Epithelial cell of proximal tubule (primary cell): ENCODE results near the gene KCNJ12. TPM values are rescaled to one million over a fixed set of nuclear protein-coding genes. Genes with fewer than 3 reads are reported as not detected.

ENCODE experiments used
- DNase-seq: peaks from one replicate; pipeline ENCODE4 v3.0.0-alpha.2; 2011; ENCODE audit warnings: low read depth
- H3K4me3 ChIP-seq: 2 replicates; pipeline ENCODE4 v1.5.1; 2011; ENCODE audit warnings: low read depth, mild to moderate bottlenecking, low read length
- total RNA-seq: library from RNA; depleted of rRNA; stranded (reverse); fragments of >200 nt; gene quantifications from 2 replicates; pipeline ENCODE4 v1.2.3, GENCODE V29; 2015
- TF ChIP-seq, protein P1 (sequence below): conservative IDR thresholded peaks from 2 replicates; pipeline ENCODE4 v1.5.1; 2012; ENCODE audit warnings: low read depth, mild to moderate bottlenecking, low read length

Gene KCNJ12
- total RNA-seq, 1 donor from 2014 or later: 0.06 TPM

DNA sequence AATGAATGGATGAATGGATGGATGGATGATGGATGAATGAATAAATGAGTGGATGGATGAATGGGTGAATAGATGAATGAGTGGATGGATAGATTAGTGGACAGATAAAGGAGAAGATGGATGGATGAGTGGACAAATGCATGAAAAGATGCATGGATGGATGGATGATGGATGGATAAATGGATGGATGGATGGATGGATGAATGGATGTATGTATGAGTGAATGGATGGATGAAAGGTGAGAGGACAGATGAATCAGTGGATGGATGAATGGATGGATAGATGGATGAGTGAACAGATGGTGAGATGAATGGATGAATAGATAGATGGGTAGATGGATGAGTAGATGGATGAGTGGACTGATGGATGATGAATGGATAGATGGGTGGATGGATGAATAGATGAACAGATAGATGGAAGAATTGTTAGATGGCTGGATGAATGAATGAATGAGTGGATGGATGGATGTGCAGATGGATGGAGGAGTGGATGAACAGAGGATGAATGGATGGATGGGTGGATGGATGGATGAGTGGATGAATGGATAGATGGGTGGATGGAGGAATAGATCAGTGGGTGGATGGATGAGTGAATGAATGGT, 13.7 kb upstream of the KCNJ12 start:
- no peak overlapping the region for H3K4me3 ChIP-seq
- no peak for DNase-seq
- TF ChIP-seq, protein P1, sequence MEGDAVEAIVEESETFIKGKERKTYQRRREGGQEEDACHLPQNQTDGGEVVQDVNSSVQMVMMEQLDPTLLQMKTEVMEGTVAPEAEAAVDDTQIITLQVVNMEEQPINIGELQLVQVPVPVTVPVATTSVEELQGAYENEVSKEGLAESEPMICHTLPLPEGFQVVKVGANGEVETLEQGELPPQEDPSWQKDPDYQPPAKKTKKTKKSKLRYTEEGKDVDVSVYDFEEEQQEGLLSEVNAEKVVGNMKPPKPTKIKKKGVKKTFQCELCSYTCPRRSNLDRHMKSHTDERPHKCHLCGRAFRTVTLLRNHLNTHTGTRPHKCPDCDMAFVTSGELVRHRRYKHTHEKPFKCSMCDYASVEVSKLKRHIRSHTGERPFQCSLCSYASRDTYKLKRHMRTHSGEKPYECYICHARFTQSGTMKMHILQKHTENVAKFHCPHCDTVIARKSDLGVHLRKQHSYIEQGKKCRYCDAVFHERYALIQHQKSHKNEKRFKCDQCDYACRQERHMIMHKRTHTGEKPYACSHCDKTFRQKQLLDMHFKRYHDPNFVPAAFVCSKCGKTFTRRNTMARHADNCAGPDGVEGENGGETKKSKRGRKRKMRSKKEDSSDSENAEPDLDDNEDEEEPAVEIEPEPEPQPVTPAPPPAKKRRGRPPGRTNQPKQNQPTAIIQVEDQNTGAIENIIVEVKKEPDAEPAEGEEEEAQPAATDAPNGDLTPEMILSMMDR: no peak

DNA sequence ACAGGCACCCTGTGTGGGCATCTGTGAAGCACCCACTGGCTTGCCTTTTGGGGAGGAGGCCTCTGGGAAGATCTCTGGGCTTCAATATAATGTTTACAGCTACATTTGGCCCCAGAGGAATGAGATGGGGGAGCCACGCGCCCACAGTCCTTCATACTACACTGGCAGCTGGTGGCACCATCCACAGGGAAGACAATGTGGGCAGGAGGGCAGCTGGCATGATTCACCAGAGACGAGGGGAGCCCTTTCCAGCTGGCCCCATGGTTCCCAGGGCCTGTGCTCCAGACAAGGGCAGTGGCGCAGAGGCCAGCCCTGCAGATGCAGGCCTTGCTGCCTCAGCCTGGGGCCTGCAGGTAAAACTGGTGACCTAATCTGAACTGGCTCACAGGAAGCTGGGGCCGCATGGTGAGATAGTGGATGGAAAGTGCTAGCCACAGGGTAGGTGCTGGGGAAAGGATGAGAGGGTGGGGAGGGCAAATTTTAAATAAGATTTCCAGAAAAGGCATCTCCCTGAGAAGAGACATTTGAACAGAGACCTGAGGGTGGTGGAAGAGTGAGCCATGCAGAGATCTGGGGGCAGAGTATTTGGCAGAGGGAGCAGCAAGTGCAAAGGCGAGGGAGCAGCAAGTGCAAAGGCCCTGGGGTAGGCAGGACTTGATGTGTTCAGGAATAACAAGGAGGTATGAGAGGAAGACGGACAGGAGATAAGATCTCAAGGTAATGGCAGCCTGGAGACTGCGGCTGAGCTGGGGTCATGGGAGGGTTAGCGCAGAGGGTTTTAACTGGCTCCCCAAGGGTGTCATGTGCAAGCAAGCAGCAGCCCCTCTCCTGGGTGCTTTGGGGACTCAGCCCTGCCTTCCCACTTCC, 12.1 kb upstream of the KCNJ12 start:
- no peak for DNase-seq
- no peak overlapping the region for H3K4me3 ChIP-seq
- TF ChIP-seq, protein P1: no peak

DNA sequence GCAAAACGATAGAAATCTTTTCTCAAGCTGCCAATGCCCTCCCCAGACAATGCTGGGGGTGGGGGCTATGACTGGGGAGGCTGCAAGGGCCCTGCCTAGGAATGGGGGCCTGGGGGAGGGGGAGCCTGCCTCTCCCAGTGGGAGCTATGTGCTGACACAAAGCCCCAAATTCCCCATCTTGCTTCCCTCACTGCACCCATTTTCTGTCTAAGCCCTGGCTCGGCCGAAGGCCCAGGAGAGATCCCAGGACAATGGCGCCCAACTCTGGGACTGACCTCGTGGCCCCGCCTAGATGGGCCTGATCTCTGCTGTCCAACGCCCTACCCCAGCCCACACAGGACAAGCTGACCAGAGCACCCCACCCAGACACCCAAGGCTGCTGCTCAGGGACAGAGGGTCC, 11.1 kb upstream of the KCNJ12 start:
- DNase-seq: no peak
- TF ChIP-seq, protein P1: no peak
- H3K4me3 ChIP-seq: no peak overlapping the region

DNA sequence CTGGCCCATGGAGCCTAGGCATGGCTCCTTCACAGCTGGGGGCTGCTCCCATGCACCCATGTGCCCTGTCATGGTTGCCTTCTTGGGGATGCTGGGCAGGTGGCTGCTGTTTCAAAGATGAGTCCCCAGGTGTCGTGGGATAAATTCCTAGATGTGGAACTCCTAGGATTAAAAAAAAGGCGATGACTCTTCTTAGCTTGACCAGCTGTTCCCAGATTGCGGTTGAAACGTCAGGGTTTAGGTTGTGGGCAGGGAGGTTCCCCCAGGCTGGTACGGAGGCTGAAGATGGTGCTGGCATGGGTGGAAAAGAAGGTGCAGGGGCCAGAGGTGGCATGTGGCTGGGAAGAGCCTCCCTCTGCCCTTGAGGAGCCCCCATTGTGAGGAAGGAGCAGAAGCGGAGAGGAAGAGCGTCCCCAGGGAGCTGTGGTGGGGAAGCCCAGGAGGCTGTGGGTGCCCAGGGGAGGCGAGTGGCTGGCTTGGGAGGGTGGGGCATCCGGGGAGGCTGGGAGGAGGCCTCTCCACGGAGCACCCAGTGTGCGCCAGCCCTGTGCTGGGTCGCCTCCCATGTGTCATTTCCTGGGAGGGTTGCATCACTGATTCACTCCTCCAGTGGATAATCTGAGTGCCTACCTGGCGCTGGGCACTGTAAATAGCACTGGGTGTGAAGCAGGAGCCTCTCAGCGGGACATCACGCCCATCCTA, 7.5 kb upstream of the KCNJ12 start:
- DNase-seq: no peak
- no peak overlapping the region for H3K4me3 ChIP-seq
- TF ChIP-seq, protein P1: no peak

DNA sequence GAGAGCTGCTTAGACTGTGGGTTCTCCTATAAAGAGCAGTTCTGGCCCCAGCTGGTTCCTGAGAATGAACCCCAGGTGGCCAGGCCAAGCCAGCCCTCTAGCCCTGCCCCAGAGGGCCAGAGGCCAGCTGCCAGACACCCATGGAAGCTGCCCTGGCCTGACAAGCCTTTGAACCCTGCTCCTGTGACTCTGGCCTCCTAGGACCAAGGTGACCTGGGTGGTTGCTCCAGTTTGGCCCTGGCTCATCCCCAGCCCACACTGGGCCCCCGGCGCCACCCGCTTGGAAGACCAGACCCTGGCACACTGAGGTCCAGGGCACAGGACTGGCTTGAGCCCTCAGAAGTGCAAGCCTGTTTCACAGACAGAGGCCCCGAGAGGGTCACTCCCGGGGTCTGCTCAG, 6.8 kb upstream of the KCNJ12 start:
- DNase-seq: no peak
- H3K4me3 ChIP-seq: no peak overlapping the region
- TF ChIP-seq, protein P1: no peak

DNA sequence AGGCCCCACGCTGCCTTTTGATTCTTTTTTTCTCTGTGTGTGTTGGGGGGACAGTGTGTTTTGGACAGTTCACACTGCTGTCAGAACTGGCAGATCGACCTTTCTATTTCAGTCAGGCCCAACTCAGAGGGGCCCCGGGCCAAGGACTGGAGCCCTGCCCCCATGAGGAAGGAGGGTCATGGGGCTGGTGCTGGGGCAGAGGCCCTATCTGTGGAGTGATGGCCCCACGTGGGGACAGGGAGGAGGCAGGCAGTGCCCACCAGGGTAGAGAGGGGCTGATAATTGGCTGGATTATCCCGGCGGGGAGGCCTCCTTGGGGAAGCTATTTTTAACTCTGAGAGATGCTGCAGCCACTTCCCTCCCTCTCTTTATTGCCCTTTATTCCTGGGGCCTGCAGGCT, 5.7 kb upstream of the KCNJ12 start:
- H3K4me3 ChIP-seq: no peak overlapping the region
- no peak for DNase-seq
- TF ChIP-seq, protein P1: no peak
